GM19239 (cell line): ENCODE results near the gene SAXO1.
"Not testable (repeated sequence)": the region's sequence is repeated elsewhere in the genome, so short reads cannot be mapped to it uniquely, and the experiment has no call there.

ENCODE experiments used
- DNase-seq: peaks from one replicate; pipeline ENCODE4 v3.0.0; 2011; ENCODE audit warnings: low spot score; ENCODE audit not compliant: insufficient read length
- FAIRE-seq: peaks from 2 replicates; lab custom pipeline; 2011; peaks lifted over from hg19 to GRCh38; lab: Jason Lieb, UNC

Gene SAXO1

GRCh38 chr9:18973348-18973747 lies 59.7 kb downstream of the SAXO1 start:
- FAIRE-seq (no peak), DNase-seq (no peak)

DNA sequence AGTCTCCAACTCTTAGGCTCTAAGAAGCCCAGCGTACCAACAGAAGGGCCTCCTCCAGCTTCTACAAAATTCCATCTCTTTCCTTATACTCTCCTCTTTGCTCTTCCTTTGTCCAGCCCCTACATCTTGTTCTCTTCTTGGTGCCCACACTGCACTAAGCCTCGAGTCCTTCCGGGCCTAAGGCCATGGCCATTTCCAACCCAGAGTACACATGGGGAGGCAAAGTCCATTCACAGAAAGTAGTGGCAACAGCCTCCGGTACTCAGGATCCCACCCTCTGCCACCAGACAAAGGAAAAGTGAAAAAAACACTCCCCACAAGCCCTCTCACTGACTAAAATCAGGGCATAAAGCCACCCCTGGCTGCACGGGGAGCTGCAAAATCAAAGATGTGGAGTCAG lies 60.3 kb downstream of the SAXO1 start:
- DNase-seq, result no peak
- no peak for FAIRE-seq

DNA sequence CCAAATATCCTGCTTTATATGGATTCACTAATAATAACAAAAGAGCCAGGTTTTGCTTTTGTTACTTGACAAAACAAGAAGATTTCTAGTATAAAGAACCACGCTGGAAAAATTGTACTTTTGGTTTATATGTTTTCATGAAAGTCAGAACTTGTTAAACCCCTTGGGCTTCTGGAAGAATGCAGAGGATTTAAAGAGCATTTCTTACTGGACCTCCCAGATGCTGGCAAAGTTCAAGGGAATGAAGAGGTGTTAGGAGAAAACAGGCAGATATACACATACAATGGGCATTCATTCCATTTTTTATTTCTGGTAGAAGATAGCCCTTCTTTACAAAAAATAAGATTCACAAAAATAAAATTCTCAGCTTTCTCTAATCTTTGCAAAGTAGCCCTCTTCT lies 61.1 kb downstream of the SAXO1 start:
- FAIRE-seq, result no peak

DNA sequence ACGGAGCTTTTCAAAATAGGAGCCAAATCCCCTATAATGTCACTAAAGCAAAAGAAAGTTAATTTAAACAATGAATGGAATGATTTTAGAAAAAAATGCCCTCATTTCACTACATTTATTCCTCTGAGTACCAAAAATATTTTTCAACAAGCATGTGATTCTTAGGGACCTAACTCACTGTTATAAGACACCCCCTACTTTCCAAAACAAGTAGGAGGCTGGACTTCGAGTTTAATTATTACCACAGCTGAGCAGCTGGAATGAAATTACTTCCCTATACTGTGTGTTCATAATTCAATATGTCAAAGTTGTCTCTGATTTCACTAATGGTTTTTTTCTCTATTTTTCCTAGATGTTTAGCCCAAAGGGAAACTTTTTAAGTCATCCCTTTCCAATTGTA lies 61.6 kb downstream of the SAXO1 start:
- no peak for FAIRE-seq
- DNase-seq, result no peak

More for the DNA sequence above, 61.1 kb downstream of the SAXO1 start:
- DNase-seq, result no peak

GRCh38 chr9:18970393-18970792 lies 62.6 kb downstream of the SAXO1 start:
- DNase-seq, result no peak
- FAIRE-seq, result no peak

- DNase-seq (no peak), FAIRE-seq (no peak)
Observed at GRCh38 chr9:18969128-18969527, 63.9 kb downstream of the SAXO1 start.

GRCh38 chr9:18955626-18956025 lies 77.4 kb downstream of the SAXO1 start:
- DNase-seq, result no peak
- FAIRE-seq, result no peak

- no peak for DNase-seq
- no peak for FAIRE-seq
Observed at GRCh38 chr9:18951936-18952335, 81.1 kb downstream of the SAXO1 start.

DNA sequence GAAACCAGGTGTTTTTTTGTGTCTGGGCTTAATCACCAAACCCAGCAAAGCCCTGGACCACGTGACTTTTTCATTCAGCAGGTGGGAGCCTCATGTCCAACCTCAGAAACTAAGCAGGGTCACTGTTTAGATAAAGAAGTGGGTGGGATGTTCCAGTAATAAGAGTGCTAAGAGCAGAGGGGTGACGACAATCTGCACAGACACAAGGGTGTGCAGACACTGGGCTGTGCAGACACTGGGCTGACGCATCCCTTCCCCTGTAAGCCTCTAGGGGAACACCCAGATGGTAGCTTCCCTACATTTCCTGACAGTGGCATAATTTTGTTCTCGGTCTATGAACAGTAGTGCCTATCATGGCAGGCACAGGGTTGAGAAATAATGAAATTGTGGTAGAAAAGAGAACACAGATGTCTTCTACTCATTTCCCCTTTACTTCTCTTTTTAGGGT lies 85.1 kb downstream of the SAXO1 start:
- no peak for FAIRE-seq

GRCh38 chr9:18942801-18943200 lies 90.2 kb downstream of the SAXO1 start:
- FAIRE-seq (no peak), DNase-seq (no peak)

More for the DNA sequence above, 85.1 kb downstream of the SAXO1 start:
- DNase-seq, result no peak

GRCh38 chr9:18941060-18941740 lies 91.8 kb downstream of the SAXO1 start:
- FAIRE-seq (no peak), DNase-seq (no peak)

DNA sequence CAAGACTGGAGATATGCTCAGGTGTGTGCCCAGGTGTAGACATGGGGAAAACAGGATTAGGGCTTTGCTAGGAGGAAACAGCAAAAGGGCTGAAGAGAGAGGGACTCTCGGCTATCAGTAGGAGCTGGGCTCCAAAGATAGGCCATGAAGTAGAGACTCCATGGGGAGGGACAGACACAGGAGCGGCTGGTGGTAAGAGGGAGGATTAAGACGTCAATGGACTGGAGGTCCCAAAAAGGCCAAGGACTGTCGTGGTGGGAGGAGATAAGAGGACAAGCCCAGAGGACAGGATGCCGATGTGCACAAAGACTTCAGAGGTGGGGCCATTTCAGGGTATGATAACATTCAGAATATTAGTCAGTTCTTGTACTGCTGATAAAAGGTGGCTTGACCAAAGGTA lies 93.1 kb downstream of the SAXO1 start:
- DNase-seq (no peak), FAIRE-seq (no peak)

DNA sequence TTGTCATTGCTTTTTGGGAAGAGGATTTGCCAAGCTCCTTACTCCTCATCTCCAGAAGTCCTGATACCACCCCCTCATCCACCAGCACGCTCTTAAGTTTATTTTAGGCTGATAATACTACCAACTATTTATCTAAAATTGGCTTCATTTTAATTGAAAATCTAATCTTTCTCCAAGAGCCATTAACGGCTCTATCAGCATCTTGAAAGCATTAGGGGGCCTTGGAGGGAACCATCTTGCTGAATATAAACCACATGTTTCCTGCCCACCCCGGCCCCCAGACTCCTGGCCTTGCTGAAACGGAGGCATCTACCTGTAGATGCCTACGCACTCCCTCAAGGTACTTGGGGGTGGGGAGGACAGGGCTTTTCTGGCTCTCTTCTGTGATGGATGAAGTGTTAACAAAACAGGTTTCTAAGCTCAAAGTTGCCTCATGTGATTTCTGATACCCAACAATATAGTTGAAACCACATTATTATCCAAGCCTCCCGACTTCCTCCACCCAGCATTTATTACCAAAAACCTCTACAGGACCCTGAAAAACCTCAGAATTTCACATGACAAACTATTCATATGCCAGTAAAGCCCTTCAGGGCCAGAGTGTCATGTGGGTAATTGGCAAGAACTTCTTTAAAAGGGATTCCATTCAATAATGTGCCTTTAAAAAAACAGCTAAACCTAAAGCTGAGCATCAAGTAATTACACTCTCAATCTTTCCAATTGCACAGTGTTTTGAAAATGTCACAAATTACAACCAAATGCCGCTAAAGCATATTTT lies 96.7 kb downstream of the SAXO1 start:
- DNase-seq (no peak), FAIRE-seq (no peak)

DNA sequence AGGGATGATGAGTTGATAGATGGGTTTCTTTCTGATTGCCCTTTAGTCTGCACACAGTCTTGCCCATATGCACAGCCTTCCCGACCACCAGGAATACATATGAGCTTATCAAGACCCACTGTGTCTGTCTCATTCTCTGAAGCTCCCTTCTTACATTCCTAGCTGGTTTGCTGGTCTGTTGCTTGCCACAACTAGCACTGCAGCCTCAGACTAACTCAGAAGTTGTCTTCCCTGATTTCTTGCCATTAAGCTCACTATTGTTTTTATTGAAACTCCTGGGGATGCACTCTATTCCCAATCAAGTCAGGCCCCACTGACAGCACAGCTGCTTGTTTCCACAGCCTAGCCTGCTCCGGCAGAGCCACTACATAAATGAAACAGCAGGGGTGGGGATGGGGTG lies 97.5 kb downstream of the SAXO1 start:
- FAIRE-seq, result no peak
- DNase-seq, result no peak

DNA sequence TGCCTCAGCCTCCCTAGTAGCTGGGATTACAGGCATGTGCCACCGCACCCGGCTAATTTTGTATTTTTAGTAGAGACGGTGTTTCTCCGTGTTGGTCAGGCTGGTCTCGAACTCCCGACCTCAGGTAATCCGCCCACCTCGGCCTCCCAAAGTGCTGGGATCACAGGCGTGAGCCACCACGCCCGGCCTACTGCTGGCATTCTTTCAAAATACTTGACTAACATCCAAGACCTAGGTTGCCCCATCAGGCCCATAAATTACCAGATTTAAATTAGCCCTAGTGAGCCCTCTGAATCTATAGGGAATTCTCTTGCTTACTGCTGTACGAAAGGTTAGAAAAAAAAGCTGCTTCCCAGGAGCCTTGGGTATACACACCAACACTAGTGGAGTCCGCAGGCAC lies 102.4 kb downstream of the SAXO1 start:
- FAIRE-seq, DNase-seq: not testable (repeated sequence)

DNA sequence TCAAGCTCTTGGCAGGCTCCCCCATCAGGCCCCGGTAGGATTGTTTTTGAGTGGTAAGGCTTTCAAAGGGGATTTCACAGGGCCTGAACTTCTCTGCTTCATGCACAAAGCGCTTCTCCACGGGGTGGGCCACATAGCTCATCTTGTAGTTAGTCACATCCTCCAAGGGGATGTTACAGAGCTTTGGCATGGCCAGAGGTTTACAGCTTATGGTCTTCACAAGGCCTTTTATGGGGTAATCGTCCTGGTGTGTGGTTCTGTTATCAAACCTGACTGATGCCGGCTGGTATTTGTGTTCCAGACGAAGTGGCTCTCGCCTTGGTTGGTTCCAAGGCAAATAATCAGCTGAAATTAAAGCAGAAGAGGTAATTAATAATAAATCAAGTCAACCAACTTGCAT lies 104.3 kb downstream of the SAXO1 start:
- FAIRE-seq (no peak), DNase-seq (no peak)

GRCh38 chr9:18926513-18926912 lies 106.5 kb downstream of the SAXO1 start:
- DNase-seq (no peak), FAIRE-seq (no peak)

DNA sequence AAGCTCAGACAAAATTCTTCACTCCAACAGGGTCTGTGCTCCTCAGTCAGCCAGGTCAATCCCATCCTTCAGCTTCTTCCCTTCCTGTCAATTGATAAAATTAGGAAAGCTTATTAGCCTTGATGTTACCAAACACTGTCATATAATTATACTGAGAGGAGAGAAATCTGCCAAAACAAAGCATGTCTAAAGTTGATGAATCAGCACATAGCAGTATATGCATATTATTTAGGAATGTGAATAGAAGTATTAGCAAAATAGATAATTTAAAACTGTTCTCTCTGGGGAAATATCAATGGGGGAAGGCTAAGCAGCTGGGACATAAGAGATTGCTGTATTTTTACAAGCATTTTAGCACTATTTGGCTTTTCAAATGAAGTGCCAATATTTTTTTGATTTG lies 107.1 kb downstream of the SAXO1 start:
- FAIRE-seq, result no peak
- DNase-seq, result no peak

- DNase-seq, result no peak
- FAIRE-seq, result no peak
Observed at GRCh38 chr9:18923671-18924430, 109.2 kb downstream of the SAXO1 start.

GRCh38 chr9:18923167-18923566 lies 109.8 kb downstream of the SAXO1 start:
- DNase-seq, result no peak
- FAIRE-seq, result no peak
